ENCODE results near the gene PCGF1. TPM values are rescaled to one million over a fixed set of nuclear protein-coding genes. Genes with fewer than 3 reads are reported as not detected.

Gene PCGF1
- total and polyA plus RNA-seq, 2 experiments from 2014 or later, result 10.9 to 13.4 TPM

- TF ChIP-seq ZNF462 (CRISPR knock-in tag; IDR thresholded peaks at IDR 0.05) (no peak), STAT1 (IDR thresholded peaks at IDR 0.05; ENCODE audit: unreplicated experiment) (no peak), POLR2AphosphoS5 (IDR thresholded peaks at IDR 0.05; ENCODE audit: low read depth) (no peak), NANOG (IDR thresholded peaks at IDR 0.05; ENCODE audit: borderline replicate concordance) (no peak), CREB1 (CRISPR knock-in tag; IDR thresholded peaks at IDR 0.05; ENCODE audit: low read depth) (no peak), ETS1 (IDR thresholded peaks at IDR 0.05) (no peak)
Measured at GRCh38 chr2:74462054-74462785, 45.3 kb downstream of the PCGF1 start (continued).
